Mesendoderm (in vitro differentiated cells): ENCODE results near the gene PPP1R14C.
A peak's percentile ranks its signal among the peaks of the same experiment; 100 is the strongest.

Experiments
- DNase-seq: peaks from one replicate; pipeline ENCODE4 v3.0.0; 2013
- H2AK5ac ChIP-seq: 2 replicates; pipeline ENCODE4 v1.6.1; 2013; ENCODE audit warnings: low read length, inconsistent platforms
- H2BK120ac ChIP-seq: 2 replicates; pipeline ENCODE4 v1.6.1; 2013; ENCODE audit warnings: low read depth, mild to moderate bottlenecking, low read length, moderate library complexity, mixed read lengths
- H2BK15ac ChIP-seq: replicated peaks from 2 replicates; pipeline ENCODE4 v1.6.1; 2013; ENCODE audit warnings: low read depth, mild to moderate bottlenecking, moderate library complexity
- H2BK5ac ChIP-seq: 2 replicates; pipeline ENCODE4 v1.6.1; 2013; ENCODE audit warnings: low read length, inconsistent platforms
- H3K18ac ChIP-seq: 2 replicates; pipeline ENCODE4 v1.6.1; 2013; ENCODE audit warnings: mild to moderate bottlenecking, low read length, mixed read lengths
- H3K23ac ChIP-seq: one replicate; pipeline ENCODE4 v1.6.1; 2013; ENCODE audit warnings: low read length
- H3K27ac ChIP-seq: 2 replicates; pipeline ENCODE4 v1.5.1; 2013; ENCODE audit warnings: low read depth, mild to moderate bottlenecking, inconsistent platforms, low read length, moderate library complexity
- H3K27me3 ChIP-seq: 2 replicates; pipeline ENCODE4 v1.6.1; 2013; ENCODE audit warnings: low read length, control low read depth, mild to moderate bottlenecking, inconsistent platforms; ENCODE audit not compliant: insufficient read depth, poor library complexity
- H3K36me3 ChIP-seq: 2 replicates; pipeline ENCODE4 v1.6.1; 2013; ENCODE audit warnings: low read length, inconsistent platforms; ENCODE audit not compliant: control insufficient read depth, insufficient read depth
- H3K4ac ChIP-seq: one replicate; pipeline ENCODE4 v1.6.1; 2013; ENCODE audit warnings: low read depth, mild to moderate bottlenecking, low read length, moderate library complexity
- H3K4me1 ChIP-seq: 2 replicates; pipeline ENCODE4 v1.6.1; 2013; ENCODE audit warnings: low read depth, low read length, inconsistent platforms; ENCODE audit not compliant: control insufficient read depth
- H3K4me2 ChIP-seq: 2 replicates; pipeline ENCODE4 v1.6.1; 2013; ENCODE audit warnings: low read length
- H3K4me3 ChIP-seq: 2 replicates; pipeline ENCODE4 v1.5.1; 2013; ENCODE audit warnings: mild to moderate bottlenecking, low read length
- H3K56ac ChIP-seq: one replicate; pipeline ENCODE4 v1.6.1; 2013; ENCODE audit warnings: low read length
- H3K79me1 ChIP-seq: 2 replicates; pipeline ENCODE4 v1.6.1; 2013; ENCODE audit warnings: low read length, inconsistent platforms
- H3K79me2 ChIP-seq: 2 replicates; pipeline ENCODE4 v1.6.1; 2013; ENCODE audit warnings: mild to moderate bottlenecking, low read length; ENCODE audit not compliant: control insufficient read depth, insufficient read depth
- H3K9ac ChIP-seq: 2 replicates; pipeline ENCODE4 v1.6.1; 2013; ENCODE audit warnings: low read length, inconsistent platforms
- H4K5ac ChIP-seq: one replicate; pipeline ENCODE4 v1.6.1; 2013; ENCODE audit warnings: low read length
- H4K8ac ChIP-seq: one replicate; pipeline ENCODE4 v1.6.1; 2013; ENCODE audit warnings: low read depth, mild to moderate bottlenecking, control low read depth, low read length, moderate library complexity
- WGBS: extraction: QIAGEN DNeasy Blood & Tissue Kit; methylation state at CpG from one replicate; pipeline ENCODE4 v1.1.7; 2013; ENCODE audit warnings: low lambda C conversion rate, missing lambda C conversion rate; ENCODE audit not compliant: insufficient coverage; ENCODE audit errors: extremely low coverage; 5-methylcytosine and 5-hydroxymethylcytosine counted together

The PPP1R14C gene

DNA sequence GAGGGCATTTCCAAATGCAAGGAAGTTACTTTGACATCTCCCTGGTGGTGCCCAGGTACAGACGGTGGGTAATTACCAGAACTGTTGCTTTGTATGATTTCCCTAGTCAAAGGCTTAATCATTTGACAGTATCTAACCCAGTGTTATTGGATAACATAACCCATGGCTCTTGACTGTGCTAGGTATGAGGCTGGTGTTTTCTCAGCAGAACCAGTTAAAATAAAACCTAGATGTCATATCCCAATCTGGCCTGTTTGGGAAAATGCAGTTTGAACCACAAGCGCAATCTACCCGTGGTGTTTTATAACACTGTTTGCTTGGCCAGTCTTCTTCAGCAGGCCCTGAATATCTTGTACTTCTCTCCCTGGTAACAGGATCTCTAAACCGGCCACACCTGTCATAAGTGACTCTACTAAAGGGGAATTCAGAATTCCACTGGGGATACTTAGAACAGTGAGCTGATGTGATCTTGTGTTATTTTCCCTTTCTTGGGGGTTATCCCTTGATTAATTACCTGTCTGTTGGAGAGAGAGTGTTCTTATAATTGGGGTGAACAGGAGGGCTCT lies 32.8 kb downstream of the PPP1R14C start:
- Histone ChIP-seq H3K9ac (no peak overlapping the region), H2BK15ac (no peak overlapping the region), H3K27me3 (no peaks in the 10 kb centered on the region), H3K18ac (no peak overlapping the region), H3K4me3 (no peak overlapping the region), H3K23ac (no peak overlapping the region), H3K4ac (no peak overlapping the region), H3K27ac (no peak overlapping the region), H3K4me1 (no peaks in the 10 kb centered on the region), H3K79me2 (no peaks in the 10 kb centered on the region), H3K36me3 (no peaks in the 10 kb centered on the region), H4K8ac (no peak overlapping the region), H2AK5ac (no peak overlapping the region), H2BK5ac (no peak overlapping the region), H3K4me2 (no peak overlapping the region), H4K5ac (no peak overlapping the region), H3K79me1 (no peaks in the 10 kb centered on the region), H2BK120ac (no peak overlapping the region), H3K56ac (no peak overlapping the region)
- WGBS: no CpG with 5 or more reads among the region's 4 CpGs
- no peak for DNase-seq

DNA sequence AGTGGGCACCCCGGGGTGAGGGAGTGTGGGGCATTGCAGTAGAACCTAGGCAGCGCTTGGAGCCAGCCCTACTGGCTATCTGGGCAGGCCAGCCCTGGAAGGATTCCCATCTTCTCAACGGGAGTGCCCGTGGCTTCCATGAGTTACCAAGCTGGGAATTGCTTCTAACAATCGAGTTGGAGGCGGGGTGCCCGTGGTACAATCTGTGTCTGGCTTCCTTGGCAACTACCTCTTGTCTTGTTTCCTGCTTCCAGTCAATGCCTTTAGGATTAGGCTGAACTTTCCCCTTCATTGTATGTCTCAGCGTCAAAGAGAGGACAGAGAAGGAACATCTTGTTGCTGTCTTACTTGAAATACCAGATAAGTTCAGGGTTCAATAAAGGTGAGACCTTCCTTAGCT lies 33.3 kb downstream of the PPP1R14C start:
- no peak overlapping the region for H3K9ac ChIP-seq
- no peak overlapping the region for H2AK5ac ChIP-seq
- no peak for DNase-seq
- no CpG with 5 or more reads among the region's 8 CpGs for WGBS
- no peaks in the 10 kb centered on the region for H3K27me3 ChIP-seq
- no peak overlapping the region for H3K56ac ChIP-seq
- H3K27ac ChIP-seq: no peak overlapping the region
- no peaks in the 10 kb centered on the region for H3K4me1 ChIP-seq
- no peaks in the 10 kb centered on the region for H3K79me1 ChIP-seq
- no peak overlapping the region for H2BK5ac ChIP-seq
- H2BK15ac ChIP-seq: no peak overlapping the region
- no peak overlapping the region for H3K4ac ChIP-seq
- H3K36me3 ChIP-seq: no peaks in the 10 kb centered on the region
- H3K4me2 ChIP-seq: no peak overlapping the region
- no peaks in the 10 kb centered on the region for H3K79me2 ChIP-seq
- H2BK120ac ChIP-seq: no peak overlapping the region
- H3K23ac ChIP-seq: no peak overlapping the region
- no peak overlapping the region for H4K5ac ChIP-seq
- no peak overlapping the region for H3K18ac ChIP-seq
- no peak overlapping the region for H4K8ac ChIP-seq
- H3K4me3 ChIP-seq: no peak overlapping the region

- Histone ChIP-seq H3K23ac (no peak overlapping the region), H3K18ac (no peak overlapping the region), H4K8ac (no peak overlapping the region), H2BK15ac (no peak overlapping the region), H3K4me1 (no peaks in the 10 kb centered on the region), H4K5ac (no peak overlapping the region), H3K79me2 (no peaks in the 10 kb centered on the region), H3K56ac (no peak overlapping the region), H3K27ac (no peak overlapping the region), H2BK5ac (no peak overlapping the region), H3K4me2 (no peak overlapping the region), H2BK120ac (no peak overlapping the region), H3K9ac (no peak overlapping the region), H3K79me1 (no peaks in the 10 kb centered on the region), H2AK5ac (no peak overlapping the region), H3K27me3 (no peaks in the 10 kb centered on the region), H3K36me3 (no peaks in the 10 kb centered on the region), H3K4me3 (no peak overlapping the region), H3K4ac (no peak overlapping the region)
- no peak for DNase-seq
- no CpG with 5 or more reads among the region's 8 CpGs for WGBS
These were observed 33.8 kb downstream of the PPP1R14C start for GRCh38 chr6:150176659-150177058.

DNA sequence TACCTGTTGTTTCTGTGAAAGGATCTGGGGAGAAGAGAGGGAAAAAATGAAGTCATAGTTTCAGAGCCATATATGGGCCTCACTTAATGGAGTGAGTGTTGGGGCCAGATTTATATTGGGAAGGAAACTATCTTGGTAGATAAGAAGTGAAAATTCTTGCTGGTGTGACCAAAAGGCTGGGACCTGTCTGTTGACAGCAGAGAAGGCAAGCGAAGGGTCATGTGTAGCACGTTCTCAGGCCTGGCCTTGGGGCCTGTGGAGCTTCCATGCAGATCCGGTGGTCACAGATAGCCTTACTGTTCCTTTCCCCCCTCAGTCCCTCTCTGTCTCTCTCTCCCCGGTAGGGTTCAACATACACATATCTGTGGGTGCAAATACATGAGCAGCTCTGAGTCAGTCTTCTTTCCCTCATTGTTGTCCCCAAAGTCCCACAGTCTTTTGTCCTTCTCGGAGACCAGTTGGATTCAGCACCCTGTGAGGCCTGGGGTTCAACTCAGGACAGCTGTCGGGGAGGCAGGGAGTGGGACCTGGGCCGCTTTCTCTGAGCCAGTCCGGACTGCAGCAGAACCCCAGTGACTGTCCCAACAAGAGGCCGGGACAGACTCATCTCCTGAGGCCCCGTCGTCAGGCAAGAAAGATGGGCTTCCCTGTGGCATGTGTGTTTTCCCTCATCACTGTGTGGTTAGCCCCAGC lies 34.6 kb downstream of the PPP1R14C start:
- no CpG with 5 or more reads among the region's 11 CpGs for WGBS
- Histone ChIP-seq H2BK5ac (no peak overlapping the region), H3K9ac (no peak overlapping the region), H3K27me3 (no peaks in the 10 kb centered on the region), H4K8ac (no peak overlapping the region), H3K36me3 (no peaks in the 10 kb centered on the region), H2AK5ac (no peak overlapping the region), H3K79me1 (no peaks in the 10 kb centered on the region), H3K4me3 (no peak overlapping the region), H2BK120ac (no peak overlapping the region), H3K23ac (no peak overlapping the region), H4K5ac (no peak overlapping the region), H3K56ac (no peak overlapping the region), H3K79me2 (no peaks in the 10 kb centered on the region), H3K4me2 (no peak overlapping the region), H3K4me1 (no peaks in the 10 kb centered on the region), H3K4ac (no peak overlapping the region), H2BK15ac (no peak overlapping the region), H3K18ac (no peak overlapping the region), H3K27ac (no peak overlapping the region)
- peak; percentile 66 for DNase-seq

DNA sequence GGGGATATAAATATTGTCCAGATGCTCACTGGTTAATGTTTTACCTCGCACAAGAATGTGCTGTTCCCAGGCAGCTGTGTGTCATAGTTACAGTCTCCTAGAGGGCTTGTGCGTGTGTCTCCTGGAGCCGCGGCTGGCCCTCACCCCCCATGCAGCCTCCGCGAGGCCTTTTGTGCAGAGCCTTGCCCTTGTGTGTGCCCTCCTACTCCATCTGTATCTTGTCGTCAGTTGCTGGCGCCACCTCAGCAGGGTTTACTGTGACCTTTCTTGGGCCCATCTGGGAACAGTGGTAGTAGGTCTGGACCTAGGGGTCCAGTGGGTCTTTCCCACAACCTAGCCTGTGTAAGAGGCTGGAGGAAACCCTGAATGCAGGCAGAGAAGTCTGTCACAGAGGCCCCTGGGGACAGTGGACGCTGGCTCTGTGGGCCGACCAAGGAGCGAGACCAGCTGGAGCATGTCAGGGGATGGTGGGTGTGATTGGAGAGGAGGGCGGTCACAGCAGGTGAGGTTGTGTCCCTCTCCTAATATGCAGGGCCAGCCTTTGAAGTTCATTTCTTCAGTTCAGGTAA lies 35.2 kb downstream of the PPP1R14C start:
- Histone ChIP-seq H3K4me2 (no peak overlapping the region), H3K4ac (no peak overlapping the region), H3K4me1 (no peaks in the 10 kb centered on the region), H2BK120ac (no peak overlapping the region), H4K5ac (no peak overlapping the region), H3K27me3 (no peaks in the 10 kb centered on the region), H3K27ac (no peak overlapping the region), H3K23ac (no peak overlapping the region), H2AK5ac (no peak overlapping the region), H3K79me2 (no peaks in the 10 kb centered on the region), H3K36me3 (no peaks in the 10 kb centered on the region), H3K79me1 (no peaks in the 10 kb centered on the region), H4K8ac (no peak overlapping the region), H3K4me3 (no peak overlapping the region), H3K56ac (no peak overlapping the region), H3K18ac (no peak overlapping the region), H3K9ac (no peak overlapping the region), H2BK15ac (no peak overlapping the region), H2BK5ac (no peak overlapping the region)
- no CpG with 5 or more reads among the region's 12 CpGs for WGBS
- DNase-seq: no peak
